ENCODE results near the gene LEO1.
A peak's percentile ranks its signal among the peaks of the same experiment; 100 is the strongest.

LEO1 gene

DNA sequence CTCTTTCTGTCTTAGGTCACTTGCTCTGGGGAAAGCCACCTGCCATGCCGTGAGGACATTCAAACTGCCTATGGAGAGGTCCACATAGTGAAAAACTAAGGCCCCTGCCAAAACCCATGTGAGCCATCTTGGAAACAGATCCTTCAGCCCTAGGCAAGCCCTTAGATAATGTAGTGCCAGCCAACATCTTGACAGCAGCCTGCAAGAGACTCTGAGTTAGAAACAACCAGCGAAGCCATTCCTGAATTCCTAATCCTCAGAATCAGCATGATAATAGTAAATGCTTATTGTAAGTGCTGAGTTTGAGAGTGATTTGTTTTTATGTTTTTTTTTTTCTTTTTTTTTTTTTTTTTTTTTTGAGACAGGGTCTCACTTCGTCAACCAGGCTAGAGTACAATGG, 40.6 kb downstream of the LEO1 start:
- DNase-seq (ENCODE audit: low spot score): no peak

DNA sequence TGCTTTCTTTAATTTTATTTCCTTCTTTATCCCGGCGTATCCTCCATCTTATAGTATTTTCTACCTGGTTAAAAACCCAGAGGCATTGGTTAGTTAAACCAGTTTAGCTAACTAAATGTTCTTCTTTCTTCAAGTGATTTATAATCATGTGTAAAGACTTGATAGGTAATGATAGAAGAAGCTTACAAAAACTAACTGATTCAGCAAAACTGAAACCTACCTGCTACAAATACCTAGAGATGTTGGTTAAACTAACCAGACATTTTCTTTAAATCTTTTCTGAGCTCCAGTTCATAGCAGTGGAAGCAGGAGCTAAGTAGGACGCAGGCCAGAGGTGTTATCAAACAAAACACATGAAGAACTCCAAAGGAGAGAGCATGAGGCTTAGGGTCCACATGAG, 44.8 kb downstream of the LEO1 start:
- no peak for DNase-seq (ENCODE audit: low spot score)

DNA sequence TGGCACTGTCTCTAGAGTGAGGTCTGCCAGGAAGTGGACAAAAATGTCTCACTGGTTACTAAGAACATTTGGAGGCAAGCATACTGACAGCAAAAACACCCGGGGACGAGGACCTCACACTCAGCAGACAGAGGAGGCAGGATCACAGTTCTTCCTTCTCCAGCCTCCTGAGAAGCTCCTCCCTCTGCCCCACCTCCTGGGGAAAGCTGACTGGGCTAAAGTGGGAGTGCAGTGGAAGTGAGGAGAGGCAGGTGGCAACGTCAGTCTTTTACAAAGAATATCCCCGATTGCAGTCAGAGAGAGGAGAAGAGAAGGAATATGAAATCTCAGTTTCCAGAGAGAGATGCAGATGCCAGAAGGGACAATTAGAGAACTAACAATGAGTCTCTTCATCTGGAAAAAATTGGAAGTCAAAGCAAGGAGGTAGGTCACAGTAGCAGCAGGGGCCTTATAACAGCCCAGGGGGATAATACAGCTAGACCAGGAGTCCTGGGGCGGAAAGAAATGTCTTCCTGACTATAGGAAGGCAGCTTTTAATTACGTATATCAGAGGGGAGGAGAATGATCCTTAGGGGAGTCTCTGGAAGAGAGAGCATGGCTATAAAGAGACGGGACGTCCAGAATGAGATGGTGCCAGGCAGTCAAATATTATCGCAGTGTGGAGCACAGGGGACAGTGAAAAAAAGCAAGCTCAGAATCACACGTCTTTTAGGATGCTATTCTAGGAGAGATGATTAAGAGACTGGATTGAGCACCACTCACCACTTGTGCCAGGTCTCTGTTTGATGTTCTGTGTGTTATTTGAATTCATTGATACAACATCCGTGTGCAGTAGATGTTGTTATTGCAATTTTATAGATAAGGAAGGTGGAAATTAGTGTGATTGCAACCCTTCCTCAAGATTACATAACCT, 47.2 kb downstream of the LEO1 start:
- no peak for DNase-seq (ENCODE audit: low spot score)

DNA sequence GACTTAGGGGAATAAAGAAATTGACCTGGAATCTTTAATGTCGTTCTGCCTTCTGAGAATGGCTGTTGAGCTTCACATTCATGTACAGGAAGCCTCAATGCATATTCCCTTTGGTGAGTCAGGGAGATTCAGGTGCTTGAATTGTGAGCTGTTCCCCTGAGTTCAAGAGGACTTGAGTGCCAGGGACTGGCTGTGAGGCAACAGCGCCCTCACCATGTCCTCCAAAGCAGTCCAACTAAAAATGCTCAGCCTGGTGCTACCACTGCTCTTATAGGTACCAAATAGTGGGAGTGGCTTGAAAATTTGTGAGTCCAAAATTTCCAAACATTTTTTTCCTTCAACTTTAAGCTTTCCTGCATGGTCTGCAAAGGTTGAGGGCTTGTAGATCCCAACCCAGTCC, 54.1 kb downstream of the LEO1 start:
- no peak for DNase-seq (ENCODE audit: low spot score)

DNA sequence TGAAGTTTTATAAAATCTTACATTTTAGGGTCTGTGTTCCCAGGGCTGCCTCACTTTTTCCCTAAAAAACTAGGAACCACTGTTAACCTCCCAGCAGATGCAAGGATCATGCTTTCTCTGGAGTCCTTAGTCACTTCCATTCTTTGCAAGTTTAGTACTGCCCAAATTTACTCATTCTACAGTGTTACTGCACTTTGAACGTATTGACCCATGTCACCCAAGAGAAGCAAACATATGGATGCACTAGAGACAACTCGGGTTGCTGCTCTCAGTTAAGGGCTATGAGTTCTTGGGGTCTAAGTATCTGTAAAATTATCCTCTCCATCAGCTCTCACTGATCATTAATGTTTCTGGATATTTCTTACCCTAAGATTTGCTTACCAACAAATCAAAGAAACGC, 59.0 kb downstream of the LEO1 start:
- DNase-seq (ENCODE audit: low spot score): no peak

DNA sequence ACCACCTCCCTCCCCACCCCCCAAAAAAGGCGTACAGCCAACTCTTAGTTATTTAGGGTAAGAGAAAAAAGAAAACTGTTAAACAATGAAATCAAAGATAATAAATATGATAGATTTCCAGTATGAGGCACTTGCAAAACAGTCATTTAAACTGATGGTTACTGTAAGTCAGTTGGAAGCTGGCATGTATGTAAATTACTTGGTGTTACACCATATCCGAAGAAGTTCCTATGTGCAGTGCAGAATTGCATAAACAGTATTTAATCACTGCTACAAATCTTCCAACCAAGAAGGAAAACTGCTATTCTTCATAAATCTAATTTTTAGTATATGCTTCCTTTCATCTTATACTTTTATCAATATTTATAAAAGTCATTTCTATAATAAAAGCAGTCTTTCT, 62.0 kb downstream of the LEO1 start:
- no peak for DNase-seq (ENCODE audit: low spot score)

DNA sequence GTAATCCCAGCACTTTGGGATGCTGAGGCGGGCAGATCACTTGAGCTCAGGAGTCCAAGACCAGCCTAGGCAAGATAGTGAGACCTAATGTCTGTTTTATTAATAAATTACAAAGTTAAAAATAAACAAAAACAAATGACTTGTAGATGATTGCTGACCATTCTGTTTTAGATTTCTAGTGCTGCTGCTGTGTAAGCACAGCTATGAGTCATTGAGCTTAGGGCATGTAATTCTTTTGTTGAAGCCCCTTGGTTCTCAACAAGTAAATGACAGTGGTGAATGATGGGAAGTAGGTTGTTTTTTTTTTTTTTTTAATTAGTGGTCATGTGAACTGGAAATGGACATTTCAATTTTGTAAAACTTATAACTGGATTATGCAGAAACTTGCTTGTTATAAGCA, 63.3 kb downstream of the LEO1 start:
- no peak for DNase-seq (ENCODE audit: low spot score)

DNA sequence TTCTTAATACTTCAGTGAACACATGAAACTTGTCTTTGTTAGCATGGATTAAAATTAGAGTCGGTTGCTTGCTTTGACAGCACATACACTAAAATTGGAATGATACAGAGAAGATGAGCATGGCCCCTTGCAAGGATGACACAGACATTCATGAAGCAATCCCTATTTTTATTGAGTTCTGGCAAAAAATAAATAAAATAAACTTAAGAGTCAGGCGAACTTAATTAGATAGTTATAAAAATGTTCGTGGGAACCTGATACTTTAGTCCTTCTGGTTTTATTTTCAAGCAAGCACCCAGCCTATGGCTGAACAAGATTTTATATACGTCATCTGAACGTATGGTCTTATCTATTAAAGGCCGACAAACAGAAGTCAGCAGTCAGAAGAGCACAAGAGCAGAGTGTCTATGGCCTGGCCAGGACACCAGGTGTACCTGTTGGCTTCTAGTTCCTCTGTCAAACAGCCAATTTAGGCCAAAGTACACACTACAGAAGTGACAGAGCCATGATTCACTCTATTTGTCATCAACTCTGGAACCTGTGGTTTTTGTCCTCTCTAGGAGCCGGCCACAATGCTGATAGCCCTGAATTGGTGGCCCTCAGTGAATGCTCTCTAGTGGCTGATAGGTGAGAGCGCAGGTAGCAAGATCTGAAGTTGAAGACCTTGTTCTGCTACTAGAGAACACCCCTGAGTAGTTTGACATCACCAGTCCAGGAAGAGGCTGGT, 64.3 kb downstream of the LEO1 start:
- no peak for DNase-seq (ENCODE audit: low spot score)

DNA sequence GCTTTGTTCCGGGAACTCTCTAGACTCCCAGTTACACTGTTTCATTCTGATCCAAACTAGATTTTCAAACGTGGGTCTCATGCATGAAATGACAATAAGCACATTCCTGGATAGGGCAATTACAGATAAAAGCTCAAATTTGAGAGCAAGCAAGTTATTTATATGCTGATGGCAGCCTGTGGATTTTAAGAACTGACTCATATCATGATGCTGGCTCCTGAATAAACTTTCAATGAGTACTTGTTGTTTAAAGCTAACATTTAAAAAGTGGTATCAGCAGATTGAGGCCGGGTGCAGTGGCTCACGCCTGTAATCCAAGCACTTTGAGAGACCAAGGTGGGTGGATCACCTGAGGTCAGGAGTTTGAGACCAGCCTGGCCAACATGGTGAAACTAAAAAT, 66.6 kb downstream of the LEO1 start:
- DNase-seq (ENCODE audit: low spot score): no peak

DNA sequence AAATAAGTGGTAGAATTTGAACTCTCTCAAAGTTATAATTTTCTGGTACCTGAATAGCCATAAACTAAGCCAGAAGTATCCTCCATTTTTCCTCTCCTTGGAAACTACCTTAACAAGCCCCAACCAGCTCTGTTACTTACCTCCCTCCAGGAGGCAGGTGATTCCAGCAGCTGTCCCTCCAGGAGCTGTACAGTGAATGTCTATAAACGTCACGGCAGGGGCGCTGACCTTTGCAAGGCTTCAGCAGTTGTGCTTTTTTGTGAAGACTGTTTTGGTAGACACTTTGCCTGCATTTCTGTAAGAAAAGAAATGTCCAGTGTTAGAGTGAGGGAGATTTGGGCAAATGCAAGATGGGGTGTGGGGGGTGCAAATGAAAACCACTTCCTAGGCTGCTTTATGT, 67.2 kb downstream of the LEO1 start:
- DNase-seq (ENCODE audit: low spot score): no peak

DNA sequence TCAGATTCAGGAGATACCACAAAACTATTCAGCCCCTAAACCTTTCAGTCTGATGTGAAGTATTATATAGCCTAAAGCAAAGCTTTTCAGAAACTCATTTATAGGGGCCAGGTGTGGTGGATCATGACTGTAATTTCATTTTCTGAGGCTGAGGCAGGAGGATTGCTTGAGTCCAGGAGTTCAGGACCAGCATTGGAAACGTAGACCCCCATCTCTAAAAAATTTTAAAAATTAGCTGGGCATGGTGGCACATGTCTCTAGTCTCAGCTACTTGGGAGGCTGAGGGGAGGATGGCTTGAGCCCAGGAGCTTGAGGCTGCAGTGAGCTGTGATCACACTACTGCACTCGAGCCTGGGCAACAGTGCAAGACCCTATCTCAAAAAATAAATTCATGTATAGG, 82.1 kb downstream of the LEO1 start:
- DNase-seq (ENCODE audit: low spot score): no peak

DNA sequence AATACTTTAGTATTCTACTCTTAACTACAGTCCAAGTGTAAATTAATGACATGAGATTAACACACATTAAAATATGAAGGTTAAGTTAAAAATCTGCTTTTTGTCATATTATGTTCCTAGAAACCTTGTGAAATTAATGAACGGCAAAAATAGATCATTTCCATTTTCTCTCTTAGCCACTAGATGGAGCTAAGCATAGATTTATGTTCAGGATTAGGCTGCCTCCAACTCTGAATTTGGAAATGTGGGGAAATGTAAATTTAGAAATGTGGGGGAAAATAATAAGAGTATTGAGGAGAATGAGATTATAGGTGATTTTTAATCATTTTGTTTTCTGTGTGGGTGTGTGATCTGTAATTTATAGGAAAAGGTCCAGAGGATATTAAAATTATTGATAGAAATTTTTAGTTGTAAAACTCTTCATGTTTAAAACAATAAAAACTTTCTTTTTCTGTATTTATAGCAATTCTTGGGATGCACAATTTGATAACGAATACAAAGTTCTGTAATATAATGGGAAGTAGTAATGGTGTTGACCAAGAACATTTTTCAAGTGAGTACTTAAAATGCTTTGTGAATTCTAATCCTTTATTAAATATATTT, 82.9 kb downstream of the LEO1 start:
- DNase-seq (ENCODE audit: low spot score): peak; percentile 32

All from germinal center (tissue), 1 donor.